PFSK-1 (cell line): ENCODE data around the gene LGI2.

ENCODE experiments used
- FOXP2 ChIP-seq: optimal IDR thresholded peaks from 2 replicates; pipeline ENCODE3; 2011; ENCODE audit warnings: borderline replicate concordance, control low read depth, inconsistent platforms; ENCODE audit not compliant: insufficient read depth; ENCODE audit errors: extremely low read length, extremely low read depth
- POLR2AphosphoS5 ChIP-seq: IDR thresholded peaks from 2 replicates; pipeline ENCODE4 v1.6.1; 2012; ENCODE audit warnings: low read depth, mild to moderate bottlenecking, control low read depth, low read length, moderate library complexity
- SIN3A ChIP-seq: IDR thresholded peaks from 2 replicates; pipeline ENCODE4 v1.6.1; 2012; ENCODE audit warnings: mild to moderate bottlenecking, low read length, moderate library complexity, borderline replicate concordance; ENCODE audit not compliant: insufficient read depth
- TAF1 ChIP-seq: IDR thresholded peaks from 2 replicates; pipeline ENCODE4 v1.6.1; 2012; ENCODE audit warnings: low read length, control low read depth, borderline replicate concordance; ENCODE audit not compliant: insufficient read depth
- TF ChIP-seq, protein P1 (sequence below), 2 experiments: IDR thresholded peaks; 2 replicates each; pipeline versions ENCODE4 v1.6.1 to v1.8.0; 2011 to 2012; ENCODE audit warnings: low read depth in 2 of 2, low read length in 2 of 2, control low read depth in 1 of 2, inconsistent platforms in 1 of 2, mild to moderate bottlenecking in 1 of 2, moderate library complexity in 1 of 2; ENCODE audit not compliant: insufficient read depth in 1 of 2

LGI2 gene

DNA sequence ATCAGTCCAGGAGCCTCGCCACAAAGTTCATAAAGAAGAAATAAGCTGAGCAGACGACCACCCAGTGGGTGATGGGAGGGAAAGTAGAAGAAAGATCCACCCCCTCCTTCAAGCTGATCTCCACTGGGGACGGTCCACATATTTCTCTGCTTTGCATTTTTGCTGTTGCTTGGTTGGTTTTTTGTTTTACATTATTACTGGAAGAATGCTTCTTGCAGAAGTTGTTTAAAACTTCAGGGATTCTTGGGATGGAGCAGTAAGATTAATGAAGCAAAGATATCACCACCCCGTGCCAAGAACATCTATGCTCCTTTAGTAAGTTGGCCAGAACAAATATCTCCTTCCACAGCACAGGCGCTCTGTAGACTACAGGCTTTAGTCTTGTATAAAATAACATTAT is 30.1 kb downstream of the LGI2 start:
- TF ChIP-seq TAF1 (no peak), FOXP2 (no peak), SIN3A (no peak), POLR2AphosphoS5 (no peak)
- TF ChIP-seq, protein P1, sequence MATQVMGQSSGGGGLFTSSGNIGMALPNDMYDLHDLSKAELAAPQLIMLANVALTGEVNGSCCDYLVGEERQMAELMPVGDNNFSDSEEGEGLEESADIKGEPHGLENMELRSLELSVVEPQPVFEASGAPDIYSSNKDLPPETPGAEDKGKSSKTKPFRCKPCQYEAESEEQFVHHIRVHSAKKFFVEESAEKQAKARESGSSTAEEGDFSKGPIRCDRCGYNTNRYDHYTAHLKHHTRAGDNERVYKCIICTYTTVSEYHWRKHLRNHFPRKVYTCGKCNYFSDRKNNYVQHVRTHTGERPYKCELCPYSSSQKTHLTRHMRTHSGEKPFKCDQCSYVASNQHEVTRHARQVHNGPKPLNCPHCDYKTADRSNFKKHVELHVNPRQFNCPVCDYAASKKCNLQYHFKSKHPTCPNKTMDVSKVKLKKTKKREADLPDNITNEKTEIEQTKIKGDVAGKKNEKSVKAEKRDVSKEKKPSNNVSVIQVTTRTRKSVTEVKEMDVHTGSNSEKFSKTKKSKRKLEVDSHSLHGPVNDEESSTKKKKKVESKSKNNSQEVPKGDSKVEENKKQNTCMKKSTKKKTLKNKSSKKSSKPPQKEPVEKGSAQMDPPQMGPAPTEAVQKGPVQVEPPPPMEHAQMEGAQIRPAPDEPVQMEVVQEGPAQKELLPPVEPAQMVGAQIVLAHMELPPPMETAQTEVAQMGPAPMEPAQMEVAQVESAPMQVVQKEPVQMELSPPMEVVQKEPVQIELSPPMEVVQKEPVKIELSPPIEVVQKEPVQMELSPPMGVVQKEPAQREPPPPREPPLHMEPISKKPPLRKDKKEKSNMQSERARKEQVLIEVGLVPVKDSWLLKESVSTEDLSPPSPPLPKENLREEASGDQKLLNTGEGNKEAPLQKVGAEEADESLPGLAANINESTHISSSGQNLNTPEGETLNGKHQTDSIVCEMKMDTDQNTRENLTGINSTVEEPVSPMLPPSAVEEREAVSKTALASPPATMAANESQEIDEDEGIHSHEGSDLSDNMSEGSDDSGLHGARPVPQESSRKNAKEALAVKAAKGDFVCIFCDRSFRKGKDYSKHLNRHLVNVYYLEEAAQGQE (IDR thresholded peaks at IDR 0.05; ENCODE audit: insufficient read depth in 1 of 2, low read depth in 2 of 2, low read length in 2 of 2), result no peak

DNA sequence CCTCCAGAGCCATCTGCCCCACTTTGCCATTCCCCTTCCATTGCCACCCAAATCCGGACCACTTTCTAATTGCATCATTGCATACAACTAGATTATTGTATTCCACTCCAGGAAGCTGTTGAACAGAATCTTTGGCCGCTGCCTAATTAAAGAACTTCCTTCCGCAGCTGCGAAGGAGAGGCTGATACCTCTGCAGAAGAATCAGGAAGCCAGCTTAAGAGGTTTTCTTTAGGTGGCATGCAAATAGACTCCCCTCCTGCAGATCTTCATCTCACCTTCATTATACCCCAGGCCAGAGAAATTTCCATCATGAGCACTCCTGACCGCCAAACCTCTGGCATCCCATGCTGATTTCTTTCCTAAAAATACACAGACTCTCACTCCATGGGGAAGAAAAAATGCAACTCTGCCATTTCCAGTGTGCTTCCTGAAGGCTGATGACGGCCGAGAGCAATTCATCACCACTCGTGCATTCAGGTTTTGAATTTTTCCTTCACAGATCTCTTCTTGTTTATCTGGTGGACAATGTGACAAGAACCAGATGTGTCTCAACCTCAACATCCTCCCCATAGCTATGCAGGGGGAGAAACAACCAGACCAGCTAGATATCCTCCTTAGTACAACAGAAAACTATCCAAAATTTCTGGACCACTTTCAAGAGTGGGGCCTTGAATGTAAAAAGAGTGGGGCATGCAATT is 31.2 kb downstream of the LGI2 start:
- TF ChIP-seq TAF1, result no peak
- TF ChIP-seq SIN3A, result no peak
- no peak for TF ChIP-seq FOXP2
- TF ChIP-seq POLR2AphosphoS5, result no peak
- TF ChIP-seq, protein P1 (IDR thresholded peaks at IDR 0.05; ENCODE audit: insufficient read depth in 1 of 2, low read depth in 2 of 2, low read length in 2 of 2), result no peak

DNA sequence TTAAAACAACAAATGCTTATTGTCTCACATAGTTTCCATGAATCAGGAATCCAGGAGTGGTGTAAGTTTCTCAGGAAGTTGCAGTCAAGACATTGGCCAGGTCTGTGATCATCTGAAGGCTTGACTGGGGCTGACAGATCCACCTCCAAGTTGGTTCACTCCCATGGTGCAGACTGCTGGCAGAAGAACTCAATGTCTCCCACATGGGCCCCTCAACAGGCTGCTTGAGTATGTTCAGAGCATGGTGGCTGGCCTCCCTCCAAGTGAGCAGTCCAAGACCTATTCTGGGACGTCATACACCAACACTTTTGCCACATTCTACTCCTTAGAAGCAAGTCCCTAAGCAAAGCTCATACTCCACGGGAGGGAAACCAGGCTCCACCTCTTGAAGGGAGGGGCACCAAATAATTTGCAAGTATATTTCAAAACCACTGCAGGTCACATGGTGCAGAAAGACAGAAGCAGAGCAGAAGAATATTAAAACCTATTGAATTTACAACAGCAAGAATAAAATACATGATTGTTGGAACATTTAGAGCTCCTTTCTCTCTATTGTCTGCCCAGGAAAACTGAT is 35.3 kb downstream of the LGI2 start:
- TF ChIP-seq POLR2AphosphoS5 (no peak), SIN3A (no peak), FOXP2 (no peak), TAF1 (no peak)
- TF ChIP-seq, protein P1 (IDR thresholded peaks at IDR 0.05; ENCODE audit: insufficient read depth in 1 of 2, low read depth in 2 of 2, low read length in 2 of 2), result no peak

DNA sequence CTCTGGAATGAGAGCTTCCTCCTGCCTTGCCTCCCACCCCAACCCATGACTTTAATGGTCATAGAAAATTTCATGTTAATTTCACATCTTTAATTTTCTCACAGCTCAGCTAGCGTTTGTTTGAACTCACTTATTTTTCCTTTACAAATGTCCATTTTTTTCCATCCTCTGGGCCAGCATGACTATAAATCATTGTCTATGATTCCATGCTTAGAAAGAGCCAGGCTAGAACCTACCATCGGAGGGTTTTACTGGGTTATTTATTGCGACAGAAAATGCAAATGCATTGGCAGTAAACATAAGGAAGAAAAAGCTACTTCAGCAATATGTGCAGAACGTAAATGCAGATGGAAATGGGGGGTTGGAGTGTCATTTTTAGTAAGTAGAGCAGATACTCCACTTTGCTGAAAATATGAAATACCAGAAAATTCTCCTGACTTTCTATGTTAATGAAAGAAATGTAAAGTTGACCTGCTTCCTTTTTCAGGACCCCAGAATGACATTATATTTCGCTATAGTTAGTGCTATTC is 37.1 kb downstream of the LGI2 start:
- TF ChIP-seq FOXP2, result no peak
- no peak for TF ChIP-seq POLR2AphosphoS5
- no peak for TF ChIP-seq SIN3A
- no peak for TF ChIP-seq TAF1
- TF ChIP-seq, protein P1 (IDR thresholded peaks at IDR 0.05; ENCODE audit: insufficient read depth in 1 of 2, low read depth in 2 of 2, low read length in 2 of 2), result no peak
